Thoracic aorta endothelial cell (primary cell): ENCODE results near the gene PTBP1. TPM values are rescaled to one million over a fixed set of nuclear protein-coding genes. Genes with fewer than 3 reads are reported as not detected.

Experiments
- small RNA-seq: library from RNA; depleted of rRNA; stranded (forward); fragments of <200 nt; gene quantifications from one replicate; pipeline ENCODE3, GENCODE V24; 2012
- total RNA-seq: library from RNA; depleted of rRNA; stranded (reverse); fragments of >200 nt; gene quantifications from 2 replicates; pipeline ENCODE4 v1.2.3, GENCODE V29; 2012

The PTBP1 gene
- total RNA-seq, result 200 and 249 TPM in 2 replicates

GRCh38 chr19:796692-797527 is at the start of gene PTBP1:
Gene PTBP1, plus strand, starts transcription at chr19:797452. Its CDS starts 46 bp downstream, at chr19:797498.

GRCh38 chr19:750640-751423 is 46.4 kb upstream of the PTBP1 start, which contains the start of gene MISP:
Gene MISP, plus strand, starts transcription at chr19:751112. Its CDS starts 5,835 bp downstream, at chr19:756947.

DNA sequence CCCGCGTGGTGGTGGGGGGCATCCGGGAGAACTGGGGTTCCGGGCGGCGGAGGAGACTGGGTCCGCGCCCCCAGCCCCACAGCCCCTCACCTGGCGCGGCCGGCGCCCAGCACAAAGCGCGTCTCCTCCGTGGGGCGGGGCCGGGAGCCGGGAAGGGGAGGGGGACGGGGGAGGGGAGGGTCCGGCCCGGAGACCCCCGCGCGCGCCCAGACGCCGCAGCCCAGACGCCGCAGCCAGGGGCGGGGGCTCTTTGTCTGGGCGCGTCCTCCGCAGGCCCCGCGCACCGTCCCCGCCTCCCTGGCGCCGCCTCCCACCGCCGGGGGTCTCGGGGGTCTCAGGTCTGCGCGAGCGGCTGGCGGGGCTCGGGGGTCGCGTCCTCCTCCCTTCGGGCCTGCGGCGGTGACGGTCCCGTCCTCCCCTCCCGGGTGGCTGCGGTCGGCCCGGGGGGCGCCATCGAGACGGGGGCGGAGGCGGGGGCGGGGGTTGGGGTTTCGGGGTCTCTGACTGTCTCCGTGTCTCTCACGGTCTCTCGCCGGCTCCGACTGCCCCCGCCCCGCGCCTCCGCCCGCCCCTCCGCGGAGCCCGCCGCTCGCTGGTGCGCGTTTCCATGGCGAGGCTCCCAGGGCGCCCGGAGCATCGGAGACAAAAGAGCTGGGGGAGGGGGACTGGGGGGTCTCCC is 24.7 kb downstream of the PTBP1 start, which contains the start of gene PLPPR3:
TSS of gene PLPPR3 (minus strand) at position 131 of the 679 bp plus-strand sequence. CDS start 396 bp downstream, outside the sequence.

DNA sequence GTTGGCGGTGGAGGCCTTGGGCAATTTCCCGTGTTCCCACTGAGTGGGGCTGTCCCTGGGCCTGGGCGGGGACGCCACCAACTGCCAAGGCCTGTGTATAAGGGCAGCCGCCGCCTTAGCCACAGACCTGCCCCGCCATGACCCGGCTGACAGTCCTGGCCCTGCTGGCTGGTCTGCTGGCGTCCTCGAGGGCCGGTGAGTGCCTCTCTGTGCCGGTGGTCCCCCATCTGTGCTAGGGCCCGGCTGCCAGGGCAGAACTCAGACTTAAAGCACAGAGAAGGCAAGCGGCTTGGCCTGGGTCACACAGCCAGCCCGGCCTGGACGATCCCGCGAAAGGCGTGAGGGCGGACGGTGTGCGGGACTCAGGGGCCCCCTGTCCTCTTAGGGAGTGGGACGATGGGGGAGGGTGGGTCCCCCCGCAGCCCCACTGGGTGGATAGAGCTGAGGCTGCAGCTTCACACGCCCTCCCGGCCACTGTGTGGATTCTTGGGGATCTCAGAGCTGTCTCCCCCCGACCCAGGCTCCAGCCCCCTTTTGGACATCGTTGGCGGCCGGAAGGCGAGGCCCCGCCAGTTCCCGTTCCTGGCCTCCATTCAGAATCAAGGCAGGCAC is 30.6 kb downstream of the PTBP1 start, which contains the start of gene AZU1:
TSS of gene AZU1 (plus strand) at position 128 of the 612 bp plus-strand sequence. CDS start at position 138, 10 bp downstream.

DNA sequence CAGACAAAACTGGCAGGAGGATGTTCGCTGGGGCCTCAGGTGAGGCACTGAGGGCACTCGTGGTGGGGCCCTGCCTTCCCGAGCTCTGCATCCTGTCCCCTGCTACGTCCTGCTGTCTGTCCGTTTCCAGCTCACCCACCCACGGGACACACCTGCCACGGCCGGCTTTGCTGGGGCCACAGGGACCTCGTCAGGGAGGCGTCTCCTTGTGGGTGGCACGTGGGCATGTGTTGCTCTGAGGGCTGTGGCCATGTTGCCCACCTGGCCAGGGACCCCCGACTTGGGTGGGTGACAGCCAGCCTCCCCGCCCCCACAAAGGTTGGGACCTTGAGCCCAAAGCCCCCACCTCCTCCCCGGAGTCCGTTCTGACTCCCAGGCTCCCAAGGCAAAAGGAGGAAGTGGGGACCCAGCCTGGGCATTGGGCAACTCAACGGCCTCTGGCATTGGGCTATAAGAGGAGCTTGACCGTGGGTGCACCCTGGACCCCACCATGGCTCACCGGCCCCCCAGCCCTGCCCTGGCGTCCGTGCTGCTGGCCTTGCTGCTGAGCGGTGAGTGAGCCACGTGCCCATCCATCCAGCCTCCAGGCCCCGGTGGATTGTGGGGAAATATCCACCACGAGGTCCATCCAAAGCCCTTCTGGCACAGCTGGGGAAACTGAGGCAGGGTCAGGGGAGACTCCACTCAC is 43.4 kb downstream of the PTBP1 start, which contains the start of gene PRTN3:
TSS of gene PRTN3 (plus strand) at position 481 of the 688 bp plus-strand sequence. CDS start at position 491, 10 bp downstream.

DNA sequence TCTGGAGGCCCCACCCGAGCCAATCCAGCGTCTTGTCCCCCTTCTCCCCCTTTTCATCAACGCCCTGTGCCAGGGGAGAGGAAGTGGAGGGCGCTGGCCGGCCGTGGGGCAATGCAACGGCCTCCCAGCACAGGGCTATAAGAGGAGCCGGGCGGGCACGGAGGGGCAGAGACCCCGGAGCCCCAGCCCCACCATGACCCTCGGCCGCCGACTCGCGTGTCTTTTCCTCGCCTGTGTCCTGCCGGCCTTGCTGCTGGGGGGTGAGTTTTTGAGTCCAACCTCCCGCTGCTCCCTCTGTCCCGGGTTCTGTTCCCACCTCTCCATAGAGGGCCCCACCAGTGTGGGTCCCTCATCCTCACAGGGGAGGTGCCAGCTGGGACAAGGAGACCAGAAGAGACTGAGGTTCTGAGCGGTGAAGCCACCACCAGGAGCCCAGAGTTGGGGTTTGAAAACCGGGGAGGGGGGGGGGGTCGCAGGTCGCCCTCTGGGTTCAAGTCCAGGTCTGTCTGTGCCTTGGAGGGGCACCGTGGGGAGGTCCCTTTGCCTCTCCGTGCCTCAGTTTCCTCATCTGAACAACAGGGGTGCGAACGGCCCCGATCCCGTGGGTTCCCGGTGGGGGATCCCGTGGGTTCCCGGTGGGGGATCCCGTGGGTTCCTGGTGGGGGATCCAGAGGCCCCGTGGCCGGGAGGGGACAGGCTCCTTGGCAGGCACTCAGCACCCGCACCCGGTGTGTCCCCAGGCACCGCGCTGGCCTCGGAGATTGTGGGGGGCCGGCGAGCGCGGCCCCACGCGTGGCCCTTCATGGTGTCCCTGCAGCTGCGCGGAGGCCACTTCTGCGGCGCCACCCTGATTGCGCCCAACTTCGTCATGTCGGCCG is 55.1 kb downstream of the PTBP1 start, which contains the start of gene ELANE:
TSS of gene ELANE (plus strand) at position 168 of the 878 bp plus-strand sequence. CDS start at position 194, 26 bp downstream.

DNA sequence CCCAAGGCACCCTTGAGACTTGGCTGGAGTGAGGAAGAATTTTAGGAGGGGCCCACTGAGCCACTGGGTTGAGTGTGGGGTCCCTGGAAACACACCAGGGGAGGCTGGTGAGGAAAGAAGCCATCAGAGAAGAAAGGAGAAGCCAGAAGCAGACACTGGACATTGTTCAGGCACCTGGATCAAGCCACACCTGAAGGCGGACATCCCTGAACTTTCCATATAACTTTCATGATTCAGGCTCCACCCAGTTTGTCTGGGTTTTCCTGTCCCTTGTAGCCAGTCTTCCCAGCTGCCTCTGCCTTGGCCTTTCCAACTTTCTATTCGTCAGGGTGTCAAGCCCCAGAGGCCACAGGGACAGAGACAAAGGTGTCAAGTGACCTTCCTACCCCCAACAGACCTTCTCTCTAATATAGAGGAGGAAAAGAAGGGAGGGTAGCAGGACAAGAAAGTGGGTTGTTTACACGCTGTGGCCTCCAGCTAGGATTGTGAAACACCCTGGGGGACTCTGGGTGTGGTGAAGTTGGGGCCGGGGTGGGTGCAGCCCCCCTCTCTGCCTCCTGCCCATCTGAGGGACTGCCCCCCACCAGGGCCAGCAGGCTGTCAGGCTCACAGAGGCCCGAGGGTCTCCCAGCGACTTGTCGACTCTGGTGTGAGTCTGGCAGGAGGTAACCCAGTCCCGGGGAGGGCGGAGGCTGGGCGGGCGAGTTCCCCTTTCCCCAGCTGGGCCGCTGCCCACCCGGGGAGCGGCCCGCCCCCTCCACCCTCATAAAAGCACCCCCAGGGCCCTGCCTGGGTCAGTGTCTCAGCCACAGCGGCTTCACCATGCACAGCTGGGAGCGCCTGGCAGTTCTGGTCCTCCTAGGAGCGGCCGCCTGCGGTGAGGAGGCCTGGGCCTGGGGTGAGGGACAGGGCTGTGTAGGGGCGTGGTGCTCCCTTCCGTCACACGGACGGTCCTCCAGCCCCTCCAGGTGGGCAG is 61.9 kb downstream of the PTBP1 start, which contains the start of gene CFD:
TSS of gene CFD (plus strand) at position 797 of the 976 bp plus-strand sequence. CDS start at position 823, 26 bp downstream.

Small RNA genes lying within 50 kb of the gene (small RNA-seq; reads per million reads assigned to genes)
- gene MIR3187, result not detected

Other genes starting within 250 kb of the PTBP1 start
- 251 and 322 TPM in 2 replicates for gene BSG, start 224.9 kb upstream of the PTBP1 start, total RNA-seq
- gene HCN2, start 207.6 kb upstream of the PTBP1 start, total RNA-seq, result 0.36 and 0.40 TPM in 2 replicates
- 33.2 and 37.4 TPM in 2 replicates for gene POLRMT, start 163.9 kb upstream of the PTBP1 start, total RNA-seq
- not detected in 2 replicates for gene FGF22, start 157.6 kb upstream of the PTBP1 start, total RNA-seq
- gene RNF126, start 134.2 kb upstream of the PTBP1 start, total RNA-seq, result 43.8 and 46.2 TPM in 2 replicates
- 9.3 and 21.8 TPM in 2 replicates for gene FSTL3, start 121.1 kb upstream of the PTBP1 start, total RNA-seq
- not detected in 2 replicates for gene PRSS57, start 102.0 kb upstream of the PTBP1 start, total RNA-seq
- gene PALM, start 88.5 kb upstream of the PTBP1 start, total RNA-seq, result 6.5 and 9.8 TPM in 2 replicates
- 0.13 TPM in 1 of 2 replicates, not detected in the other for gene MISP, start 46.3 kb upstream of the PTBP1 start, total RNA-seq
- gene PLPPR3, start 24.5 kb downstream of the PTBP1 start, total RNA-seq, result 0.07 and 0.40 TPM in 2 replicates
- not detected in 2 replicates for gene AZU1, start 30.4 kb downstream of the PTBP1 start, total RNA-seq
- gene PRTN3, start 43.5 kb downstream of the PTBP1 start, total RNA-seq, result not detected in 2 replicates
- not detected in 2 replicates for gene ELANE, start 54.9 kb downstream of the PTBP1 start, total RNA-seq
- gene CFD, start 62.2 kb downstream of the PTBP1 start, total RNA-seq, result 1.1 and 2.3 TPM in 2 replicates
- 25.5 and 29.4 TPM in 2 replicates for gene MED16, start 95.7 kb downstream of the PTBP1 start, total RNA-seq
- gene RNU6-9, start 96.0 kb downstream of the PTBP1 start, total RNA-seq, result not detected in 2 replicates
- 20.1 and 26.1 TPM in 2 replicates for gene R3HDM4, start 115.8 kb downstream of the PTBP1 start, total RNA-seq
- gene KISS1R, start 119.9 kb downstream of the PTBP1 start, total RNA-seq, result not detected in 2 replicates
- 6.9 and 10.0 TPM in 2 replicates for gene ARID3A, start 128.6 kb downstream of the PTBP1 start, total RNA-seq
- 47.2 and 65.5 TPM in 2 replicates for gene WDR18, start 186.9 kb downstream of the PTBP1 start, total RNA-seq
- gene GRIN3B, start 203.0 kb downstream of the PTBP1 start, total RNA-seq, result 0.43 and 0.80 TPM in 2 replicates
- gene TMEM259, start 223.7 kb downstream of the PTBP1 start, total RNA-seq, result 61.7 and 66.5 TPM in 2 replicates
- gene RNU6-2, start 224.1 kb downstream of the PTBP1 start, total RNA-seq, result not detected in 2 replicates
- 140 and 181 TPM in 2 replicates for gene CNN2, start 229.2 kb downstream of the PTBP1 start, total RNA-seq
- gene ABCA7, start 242.7 kb downstream of the PTBP1 start, total RNA-seq, result 4.1 and 6.2 TPM in 2 replicates